Ishikawa (cell line): Measurements from ENCODE around the gene CD248.

Experiments used
- CEBPB ChIP-seq: IDR thresholded peaks from 2 replicates; pipeline ENCODE4 v1.6.1; 2012
- CREB1 ChIP-seq: IDR thresholded peaks from 2 replicates; pipeline ENCODE4 v1.6.1; 2012; ENCODE audit warnings: low read depth
- EGR1 ChIP-seq: IDR thresholded peaks from 2 replicates; pipeline ENCODE4 v1.6.1; 2012
- EP300 ChIP-seq: IDR thresholded peaks from 2 replicates; pipeline ENCODE4 v1.6.1; 2012; ENCODE audit warnings: borderline replicate concordance
- FOXM1 ChIP-seq: IDR thresholded peaks from 2 replicates; pipeline ENCODE4 v1.6.1; 2012; ENCODE audit warnings: low read depth, borderline replicate concordance
- MAX ChIP-seq: IDR thresholded peaks from 2 replicates; pipeline ENCODE4 v1.6.1; 2012
- NFIC ChIP-seq: IDR thresholded peaks from 2 replicates; pipeline ENCODE4 v1.6.1; 2012
- RAD21 ChIP-seq: IDR thresholded peaks from 2 replicates; pipeline ENCODE4 v1.6.1; 2012; ENCODE audit warnings: low read depth
- REST ChIP-seq: IDR thresholded peaks from 2 replicates; pipeline ENCODE4 v1.6.1; 2012; ENCODE audit warnings: low read depth, mild to moderate bottlenecking
- TAF1 ChIP-seq: IDR thresholded peaks from 2 replicates; pipeline ENCODE4 v1.6.1; 2012; ENCODE audit warnings: low read depth, mild to moderate bottlenecking
- TCF12 ChIP-seq: IDR thresholded peaks from 2 replicates; pipeline ENCODE4 v1.6.1; 2012; ENCODE audit warnings: low read depth
- TEAD4 ChIP-seq: IDR thresholded peaks from 2 replicates; pipeline ENCODE4 v1.6.1; 2012
- USF1 ChIP-seq: IDR thresholded peaks from 2 replicates; pipeline ENCODE4 v1.6.1; 2012
- YY1 ChIP-seq: IDR thresholded peaks from 2 replicates; pipeline ENCODE4 v1.6.1; 2012; ENCODE audit warnings: low read depth
- ZBTB7A ChIP-seq: IDR thresholded peaks from 2 replicates; pipeline ENCODE4 v1.6.1; 2012; ENCODE audit warnings: low read depth

The CD248 gene

GRCh38 chr11:66294626-66295620, 21.9 kb downstream of the CD248 start:
- TF ChIP-seq CREB1 (no peak), CEBPB (no peak), TAF1 (no peak), NFIC (no peak), EGR1 (no peak), TEAD4 (no peak), EP300 (no peak), REST (no peak), TCF12 (no peak), USF1 (no peak), RAD21 (no peak), FOXM1 (no peak), ZBTB7A (no peak), MAX (no peak), YY1 (no peak)

- TF ChIP-seq RAD21: no peak
- TF ChIP-seq CREB1: no peak
- no peak for TF ChIP-seq TCF12
- TF ChIP-seq NFIC: no peak
- TF ChIP-seq CEBPB: no peak
- no peak for TF ChIP-seq EP300
- no peak for TF ChIP-seq REST
- no peak for TF ChIP-seq EGR1
- no peak for TF ChIP-seq TEAD4
- TF ChIP-seq YY1: no peak
- no peak for TF ChIP-seq USF1
- no peak for TF ChIP-seq TAF1
- no peak for TF ChIP-seq FOXM1
Measured at GRCh38 chr11:66293777-66294625, 22.8 kb downstream of the CD248 start.

GRCh38 chr11:66293352-66293751, 23.5 kb downstream of the CD248 start:
- no peak for TF ChIP-seq CEBPB
- no peak for TF ChIP-seq YY1
- no peak for TF ChIP-seq EGR1
- no peak for TF ChIP-seq NFIC
- no peak for TF ChIP-seq REST
- no peak for TF ChIP-seq FOXM1
- no peak for TF ChIP-seq TCF12
- TF ChIP-seq EP300: no peak
- TF ChIP-seq TAF1: no peak
- no peak for TF ChIP-seq ZBTB7A
- TF ChIP-seq CREB1: no peak
- no peak for TF ChIP-seq TEAD4
- TF ChIP-seq MAX: no peak
- TF ChIP-seq USF1: no peak
- TF ChIP-seq RAD21: no peak
